H9 (cell line): ENCODE data around the gene SPIB. TPM values are rescaled to one million over a fixed set of nuclear protein-coding genes. Genes with fewer than 3 reads are reported as not detected.

Experiments used
- DNase-seq: peaks from one replicate; pipeline ENCODE4 v3.0.0-alpha.2; 2017
- H2AFZ ChIP-seq: one replicate; pipeline ENCODE4 v1.6.1; 2013; ENCODE audit warnings: mild to moderate bottlenecking, low read length, control low read depth, moderate library complexity
- H2AK5ac ChIP-seq: 2 replicates; pipeline ENCODE4 v1.6.1; 2013; ENCODE audit warnings: low read length, control low read depth, mixed read lengths; ENCODE audit not compliant: insufficient read length
- H2BK120ac ChIP-seq: one replicate; pipeline ENCODE4 v1.6.1; 2013; ENCODE audit warnings: low read depth, mild to moderate bottlenecking, low read length, control low read depth, inconsistent platforms; ENCODE audit not compliant: poor library complexity, severe bottlenecking
- H2BK12ac ChIP-seq: 2 replicates; pipeline ENCODE4 v1.6.1; 2013; ENCODE audit warnings: low read length, control low read depth, mixed read lengths, low read depth; ENCODE audit not compliant: insufficient read length
- H2BK15ac ChIP-seq: 2 replicates; pipeline ENCODE4 v1.6.1; 2013; ENCODE audit warnings: low read depth, low read length, control low read depth
- H2BK20ac ChIP-seq: one replicate; pipeline ENCODE4 v1.6.1; 2013; ENCODE audit warnings: low read depth, mild to moderate bottlenecking, low read length, control low read depth, inconsistent platforms; ENCODE audit not compliant: poor library complexity, severe bottlenecking
- H2BK5ac ChIP-seq: 2 replicates; pipeline ENCODE4 v1.6.1; 2013; ENCODE audit warnings: low read length, control low read depth, mixed read lengths; ENCODE audit not compliant: insufficient read length
- H3K14ac ChIP-seq: 2 replicates; pipeline ENCODE4 v1.6.1; 2013; ENCODE audit warnings: low read length, control low read depth; ENCODE audit not compliant: insufficient read depth
- H3K18ac ChIP-seq: 2 replicates; pipeline ENCODE4 v1.6.1; 2013; ENCODE audit warnings: low read depth, mild to moderate bottlenecking, mixed read lengths, low read length, control low read depth; ENCODE audit not compliant: insufficient read length
- H3K23ac ChIP-seq: 2 replicates; pipeline ENCODE4 v1.6.1; 2013; ENCODE audit warnings: low read length, control low read depth, mixed read lengths, low read depth; ENCODE audit not compliant: insufficient read length
- H3K23me2 ChIP-seq: 2 replicates; pipeline ENCODE4 v1.6.1; 2013; ENCODE audit warnings: low read depth, mild to moderate bottlenecking, mixed read lengths, low read length, control low read depth; ENCODE audit not compliant: insufficient read length, poor library complexity, severe bottlenecking
- H3K27ac ChIP-seq: 2 replicates; pipeline ENCODE4 v1.5.1; 2013; ENCODE audit warnings: low read length, control low read depth, mixed read lengths, low read depth; ENCODE audit not compliant: insufficient read length
- H3K27me3 ChIP-seq: 2 replicates; pipeline ENCODE4 v1.6.1; 2013; ENCODE audit warnings: low read length, control low read depth, inconsistent platforms; ENCODE audit not compliant: insufficient read depth
- H3K4ac ChIP-seq: 2 replicates; pipeline ENCODE4 v1.6.1; 2013; ENCODE audit warnings: low read depth, mild to moderate bottlenecking, control low read depth, inconsistent platforms, low read length, moderate library complexity
- H3K4me1 ChIP-seq: 2 replicates; pipeline ENCODE4 v1.6.1; 2013; ENCODE audit warnings: low read length, control low read depth, inconsistent platforms; ENCODE audit not compliant: insufficient read depth
- H3K4me2 ChIP-seq: 2 replicates; pipeline ENCODE4 v1.6.1; 2013; ENCODE audit warnings: low read length, control low read depth, mixed read lengths; ENCODE audit not compliant: insufficient read length, insufficient read depth
- H3K56ac ChIP-seq: 2 replicates; pipeline ENCODE4 v1.6.1; 2013; ENCODE audit warnings: low read depth, mild to moderate bottlenecking, mixed read lengths, low read length, control low read depth; ENCODE audit not compliant: insufficient read length
- H3K79me1 ChIP-seq: 2 replicates; pipeline ENCODE4 v1.6.1; 2013; ENCODE audit warnings: low read depth, mild to moderate bottlenecking, moderate library complexity, low read length, control low read depth, inconsistent platforms; ENCODE audit not compliant: insufficient read depth, poor library complexity, severe bottlenecking
- H3K79me2 ChIP-seq: 2 replicates; pipeline ENCODE4 v1.6.1; 2013; ENCODE audit warnings: low read length, control low read depth, inconsistent platforms; ENCODE audit not compliant: insufficient read depth
- H3K9ac ChIP-seq: 2 replicates; pipeline ENCODE4 v1.6.1; 2013; ENCODE audit warnings: low read length, control low read depth, mixed read lengths; ENCODE audit not compliant: insufficient read length; ENCODE audit errors: extremely low read depth
- H3K9me3 ChIP-seq: one replicate; pipeline ENCODE4 v1.6.1; 2013; ENCODE audit warnings: low read depth, low read length, inconsistent platforms; ENCODE audit not compliant: control insufficient read depth
- H3T11ph ChIP-seq: one replicate; pipeline ENCODE4 v1.6.1; 2013; ENCODE audit warnings: mild to moderate bottlenecking, low read length, control low read depth, inconsistent platforms
- H4K20me1 ChIP-seq: one replicate; pipeline ENCODE4 v1.6.1; 2013; ENCODE audit not compliant: control insufficient read depth, insufficient read length, insufficient read depth
- H4K5ac ChIP-seq: 2 replicates; pipeline ENCODE4 v1.6.1; 2013; ENCODE audit warnings: low read depth, mild to moderate bottlenecking, mixed read lengths, low read length, control low read depth; ENCODE audit not compliant: insufficient read length
- H4K8ac ChIP-seq: replicated peaks from 2 replicates; pipeline ENCODE4 v1.6.1; 2013; ENCODE audit warnings: low read length, control low read depth, mixed read lengths, low read depth; ENCODE audit not compliant: insufficient read length
- H4K91ac ChIP-seq: 2 replicates; pipeline ENCODE4 v1.6.1; 2013; ENCODE audit warnings: low read depth, mild to moderate bottlenecking, moderate library complexity, mixed read lengths, low read length, control low read depth; ENCODE audit not compliant: insufficient read length
- H3K27ac Mint-ChIP-seq, 3 experiments: 2 replicates in 2 of 3; 3 replicates in 1 of 3; pipeline ENCODE4 v1.8.0; 2020 to 2021; ENCODE audit warnings: mixed read lengths in 3 of 3, mild to moderate bottlenecking in 1 of 3, moderate library complexity in 1 of 3
- H3K27me3 Mint-ChIP-seq: 2 replicates; pipeline ENCODE4 v1.8.0; 2021; ENCODE audit warnings: low read depth, mild to moderate bottlenecking, moderate library complexity, mixed read lengths
- H3K36me3 Mint-ChIP-seq, 3 experiments: 2 replicates in 2 of 3; 3 replicates in 1 of 3; pipeline ENCODE4 v1.8.0; 2020 to 2021; ENCODE audit warnings: low read depth in 3 of 3, mixed read lengths in 3 of 3; ENCODE audit not compliant: insufficient read depth in 1 of 3
- H3K4me1 Mint-ChIP-seq, 2 experiments: 2 replicates each; pipeline ENCODE4 v1.8.0; 2020; ENCODE audit warnings: mixed read lengths in 2 of 2
- H3K4me3 Mint-ChIP-seq, 2 experiments: 2 replicates in 1 of 2; 3 replicates in 1 of 2; pipeline ENCODE4 v1.8.0; 2020 to 2021; ENCODE audit warnings: mild to moderate bottlenecking in 2 of 2, mixed read lengths in 2 of 2, moderate library complexity in 1 of 2
- H3K9me3 Mint-ChIP-seq, 2 experiments: 2 replicates in 1 of 2; 3 replicates in 1 of 2; pipeline ENCODE4 v1.8.0; 2020; ENCODE audit warnings: mild to moderate bottlenecking in 2 of 2, mixed read lengths in 2 of 2, moderate library complexity in 1 of 2
- CTCF ChIP-seq: fragments of 200-600 bp; sonication (generic); conservative IDR thresholded peaks from 3 replicates; pipeline ENCODE4 v1.8.0; 2021; ENCODE audit warnings: antibody characterized with exemption, mild to moderate bottlenecking
- WGBS: extraction: QIAGEN DNeasy Blood & Tissue Kit; methylation state at CpG from one replicate; pipeline ENCODE4 v1.1.7; 2013; ENCODE audit warnings: missing lambda C conversion rate, low lambda C conversion rate, mixed read lengths; ENCODE audit not compliant: insufficient read length; ENCODE audit errors: extremely low coverage; 5-methylcytosine and 5-hydroxymethylcytosine counted together
- total RNA-seq: library from RNA; stranded (reverse); gene quantifications from 2 replicates; pipeline ENCODE4 v1.2.1, GENCODE V29; 2021

The SPIB gene
- total RNA-seq, 1 experiment from 2014 or later, result 33.3 TPM

- no peak overlapping the region for H2BK20ac ChIP-seq
- WGBS, result no CpG with 5 or more reads among the region's 7 CpGs
- H2BK5ac ChIP-seq, result no peak overlapping the region
- peak overlapping the region; percentile 26 for H3K4me2 ChIP-seq
- TF ChIP-seq CTCF, result no peak
- H3K79me2 ChIP-seq, result no peaks in the 10 kb centered on the region
- H3K56ac ChIP-seq, result no peak overlapping the region
- no peak overlapping the region for H3K27ac ChIP-seq
- no peaks in the 10 kb centered on the region for H3K79me1 ChIP-seq
- H3K18ac ChIP-seq, result no peak overlapping the region
- H3K36me3 Mint-ChIP-seq, result peaks cover 26 to 45% (median 41%) of the 10 kb centered on the region in 3 experiments; a peak in 6 of 7 replicates
- no peak overlapping the region for H3K23ac ChIP-seq
- H3K9me3 ChIP-seq, result no peaks in the 10 kb centered on the region
- H3K27me3 Mint-ChIP-seq, result peaks cover 4% of the 10 kb centered on the region; the same call in 1 of the 2 replicates
- H3K9ac ChIP-seq, result no peak overlapping the region
- H2BK120ac ChIP-seq, result no peak overlapping the region
- no peaks in the 10 kb centered on the region for H4K20me1 ChIP-seq
- H4K5ac ChIP-seq, result no peak overlapping the region
- H2AK5ac ChIP-seq, result no peak overlapping the region
- no peaks in the 10 kb centered on the region for H3K27me3 ChIP-seq
- no peak overlapping the region for H4K8ac ChIP-seq
- H2BK15ac ChIP-seq, result no peak overlapping the region
- H3K27ac Mint-ChIP-seq, result peak overlapping the region in 1 of 3 experiments; percentile 96; a peak in 3 of 7 replicates
- H3K4me1 ChIP-seq, result no peaks in the 10 kb centered on the region
- H3K9me3 Mint-ChIP-seq, result peaks cover 0 to 4% of the 10 kb centered on the region in 2 experiments; a peak in 1 of 5 replicates
- peak overlapping the region; percentile 96 to 98 for H3K4me3 Mint-ChIP-seq
- H3K4ac ChIP-seq, result no peak overlapping the region
- H3K4me1 Mint-ChIP-seq, result peaks cover 0 to 10% of the 10 kb centered on the region in 2 experiments; a peak in 2 of 4 replicates
- H3K23me2 ChIP-seq, result no peaks in the 10 kb centered on the region
- H3K14ac ChIP-seq, result no peak overlapping the region
- H4K91ac ChIP-seq, result no peak overlapping the region
- H2AFZ ChIP-seq, result no peak overlapping the region
- no peak overlapping the region for H2BK12ac ChIP-seq
- H3T11ph ChIP-seq, result no peak overlapping the region
- DNase-seq, result no peak
Measured at GRCh38 chr19:50377051-50377461, 41.7 kb upstream of the SPIB start.
